ENCODE measurements around the gene WFDC2. TPM values are rescaled to one million over a fixed set of nuclear protein-coding genes. Genes with fewer than 3 reads are reported as not detected.

The WFDC2 gene
- total RNA-seq, 4 donors from 2014 or later, result 2.1 to 12.4 (median 7.9) TPM; not detected in 1

- peak in 1 of 2 donors; percentile 29 for TF ChIP-seq POLR2A (IDR thresholded peaks at IDR 0.05)
- TF ChIP-seq, protein P1, sequence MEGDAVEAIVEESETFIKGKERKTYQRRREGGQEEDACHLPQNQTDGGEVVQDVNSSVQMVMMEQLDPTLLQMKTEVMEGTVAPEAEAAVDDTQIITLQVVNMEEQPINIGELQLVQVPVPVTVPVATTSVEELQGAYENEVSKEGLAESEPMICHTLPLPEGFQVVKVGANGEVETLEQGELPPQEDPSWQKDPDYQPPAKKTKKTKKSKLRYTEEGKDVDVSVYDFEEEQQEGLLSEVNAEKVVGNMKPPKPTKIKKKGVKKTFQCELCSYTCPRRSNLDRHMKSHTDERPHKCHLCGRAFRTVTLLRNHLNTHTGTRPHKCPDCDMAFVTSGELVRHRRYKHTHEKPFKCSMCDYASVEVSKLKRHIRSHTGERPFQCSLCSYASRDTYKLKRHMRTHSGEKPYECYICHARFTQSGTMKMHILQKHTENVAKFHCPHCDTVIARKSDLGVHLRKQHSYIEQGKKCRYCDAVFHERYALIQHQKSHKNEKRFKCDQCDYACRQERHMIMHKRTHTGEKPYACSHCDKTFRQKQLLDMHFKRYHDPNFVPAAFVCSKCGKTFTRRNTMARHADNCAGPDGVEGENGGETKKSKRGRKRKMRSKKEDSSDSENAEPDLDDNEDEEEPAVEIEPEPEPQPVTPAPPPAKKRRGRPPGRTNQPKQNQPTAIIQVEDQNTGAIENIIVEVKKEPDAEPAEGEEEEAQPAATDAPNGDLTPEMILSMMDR (IDR thresholded peaks at IDR 0.05), result peak in 3 of 6 experiments; percentile 52 to 63 (median 56)
- Histone ChIP-seq H3K36me3 (peaks cover 0 to 35% (median 0%) of the 10 kb centered on the region in 3 donors), H3K9me3 (no peaks in the 10 kb centered on the region), H3K4me1 (peaks cover 0 to 13% (median 0%) of the 10 kb centered on the region in 4 donors), H3K4me3 (no peak overlapping the region), H3K27me3 (no peaks in the 10 kb centered on the region), H3K27ac (peak overlapping the region in 2 of 4 donors; percentile 22 to 36)
- DNase-seq, result peak in 2 of 3 donors; percentile 82 to 85
These were observed 42.1 kb upstream of the WFDC2 start for GRCh38 chr20:45427236-45428149.

GRCh38 chr20:45429618-45430017 is 39.9 kb upstream of the WFDC2 start:
- Histone ChIP-seq H3K27me3 (no peaks in the 10 kb centered on the region), H3K4me1 (peaks cover 0 to 13% (median 1%) of the 10 kb centered on the region in 4 donors), H3K9me3 (no peaks in the 10 kb centered on the region), H3K36me3 (peaks cover 0 to 19% (median 0%) of the 10 kb centered on the region in 3 donors), H3K27ac (no peak overlapping the region), H3K4me3 (no peak overlapping the region)
- TF ChIP-seq POLR2A (IDR thresholded peaks at IDR 0.05), result no peak
- TF ChIP-seq, protein P1 (IDR thresholded peaks at IDR 0.05), result no peak
- DNase-seq, result no peak

DNA sequence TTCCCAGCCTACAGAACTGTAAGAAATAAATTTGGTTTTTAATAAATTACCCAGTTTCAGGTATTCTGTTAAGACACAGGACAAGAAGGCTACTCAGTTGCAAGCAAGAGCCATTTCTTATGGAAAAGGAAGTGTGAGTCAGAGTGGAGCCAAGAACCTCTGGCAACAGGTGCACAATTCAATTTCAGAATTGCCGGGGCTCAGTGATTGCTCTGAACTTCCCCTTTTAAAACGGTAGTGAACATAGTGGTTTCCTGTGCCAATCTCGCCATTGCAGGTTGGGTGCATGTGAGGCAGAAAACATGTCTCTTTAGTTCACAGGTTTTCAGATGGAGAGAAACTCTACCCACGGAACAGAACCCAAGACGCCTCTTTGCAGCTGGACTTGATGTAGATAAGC is 37.3 kb upstream of the WFDC2 start:
- no peak overlapping the region for H3K4me3 ChIP-seq
- DNase-seq, result peak in 2 of 3 donors; percentile 71 to 72
- peak overlapping the region in 1 of 4 donors; percentile 27 for H3K27ac ChIP-seq
- H3K36me3 ChIP-seq, result no peaks in the 10 kb centered on the region
- no peaks in the 10 kb centered on the region for H3K9me3 ChIP-seq
- peaks cover 0 to 11% (median 1%) of the 10 kb centered on the region in 4 donors for H3K4me1 ChIP-seq
- no peaks in the 10 kb centered on the region for H3K27me3 ChIP-seq
- TF ChIP-seq, protein P1 (IDR thresholded peaks at IDR 0.05), result no peak
- no peak for TF ChIP-seq POLR2A (IDR thresholded peaks at IDR 0.05)

GRCh38 chr20:45433316-45433715 is 36.2 kb upstream of the WFDC2 start:
- Histone ChIP-seq H3K4me1 (peaks cover 0 to 4% (median 1%) of the 10 kb centered on the region in 4 donors), H3K36me3 (no peaks in the 10 kb centered on the region), H3K27ac (no peak overlapping the region), H3K27me3 (no peaks in the 10 kb centered on the region), H3K9me3 (no peaks in the 10 kb centered on the region), H3K4me3 (no peak overlapping the region)
- TF ChIP-seq, protein P1 (IDR thresholded peaks at IDR 0.05), result no peak
- no peak for TF ChIP-seq POLR2A (IDR thresholded peaks at IDR 0.05)
- DNase-seq, result peak in 1 of 3 donors; percentile 57

- H3K9me3 ChIP-seq, result no peaks in the 10 kb centered on the region
- no peak overlapping the region for H3K27ac ChIP-seq
- no peak for TF ChIP-seq POLR2A (IDR thresholded peaks at IDR 0.05)
- TF ChIP-seq, protein P1 (IDR thresholded peaks at IDR 0.05), result no peak
- H3K27me3 ChIP-seq, result no peaks in the 10 kb centered on the region
- peaks cover 0 to 4% (median 1%) of the 10 kb centered on the region in 4 donors for H3K4me1 ChIP-seq
- DNase-seq, result no peak
- no peaks in the 10 kb centered on the region for H3K36me3 ChIP-seq
- no peak overlapping the region for H3K4me3 ChIP-seq
These were observed 35.6 kb upstream of the WFDC2 start for GRCh38 chr20:45433976-45434375.

Data from Peyer's patch (tissue), 4 donors.